ENCODE results near the gene CARM1. TPM values are rescaled to one million over a fixed set of nuclear protein-coding genes. Genes with fewer than 3 reads are reported as not detected.

The CARM1 gene
- total RNA-seq, 6 experiments from 2014 or later, result 13.7 to 20.5 (median 17.5) TPM

DNA sequence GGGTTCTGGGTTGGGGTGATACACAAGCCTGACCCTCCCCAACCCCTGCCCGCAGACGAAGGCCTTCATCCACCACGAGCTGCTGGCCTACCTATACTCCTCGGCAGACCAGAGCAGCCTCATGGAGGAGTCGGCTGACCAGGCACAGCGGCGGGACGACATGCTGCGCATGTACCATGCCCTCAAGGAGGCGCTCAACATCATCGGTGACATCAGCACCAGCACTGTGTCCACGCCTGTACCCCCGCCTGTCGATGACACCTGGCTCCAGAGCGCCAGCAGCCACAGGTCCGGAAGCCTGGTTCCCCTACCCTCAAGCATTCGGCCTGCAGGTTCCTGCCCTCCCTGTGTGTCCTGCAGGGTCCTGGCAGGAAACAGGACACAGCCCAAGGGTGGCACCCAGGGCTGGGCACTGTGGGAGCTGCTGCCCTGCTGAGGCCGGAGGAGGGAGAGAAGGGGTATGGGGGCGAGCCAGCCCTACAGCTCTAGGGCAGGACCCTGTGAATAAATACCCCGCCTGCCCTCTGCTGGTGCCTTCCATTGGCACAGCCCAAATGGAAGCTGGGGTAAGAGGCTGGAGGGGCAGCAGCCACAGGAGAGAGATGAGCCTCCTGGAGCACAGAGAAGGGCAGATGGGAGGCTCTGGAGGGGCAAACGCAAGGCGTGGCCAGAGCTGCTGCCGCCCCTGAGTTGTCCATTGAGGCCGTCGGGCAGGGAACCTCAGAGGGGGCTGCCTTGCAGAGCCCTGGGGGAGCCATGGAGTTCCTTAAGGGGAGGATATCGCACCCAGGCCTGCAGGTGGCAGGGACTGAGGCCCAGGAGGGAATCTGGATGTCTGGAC, 42.2 kb upstream of the CARM1 start:
- Histone ChIP-seq H3K4me1 (no peaks in the 10 kb centered on the region), H3K27me3 (no peaks in the 10 kb centered on the region), H3K9me3 (no peaks in the 10 kb centered on the region), H3K27ac (no peak overlapping the region), H3K4me3 (no peak overlapping the region), H3K36me3 (peaks cover 0 to 72% (median 19%) of the 10 kb centered on the region in 4 donors)
- WGBS (ENCODE audit: insufficient coverage, low coverage, low lambda C conversion rate, missing lambda C conversion rate), result 87% methylated on average over 6 of the region's 26 CpGs
- intact Hi-C loops (cut with DNase I), result no loop called here
- ATAC-seq, result peak; percentile 4 to 33 (median 18)
- no peak for TF ChIP-seq POLR2A (IDR thresholded peaks at IDR 0.05)
- TF ChIP-seq, protein P1, sequence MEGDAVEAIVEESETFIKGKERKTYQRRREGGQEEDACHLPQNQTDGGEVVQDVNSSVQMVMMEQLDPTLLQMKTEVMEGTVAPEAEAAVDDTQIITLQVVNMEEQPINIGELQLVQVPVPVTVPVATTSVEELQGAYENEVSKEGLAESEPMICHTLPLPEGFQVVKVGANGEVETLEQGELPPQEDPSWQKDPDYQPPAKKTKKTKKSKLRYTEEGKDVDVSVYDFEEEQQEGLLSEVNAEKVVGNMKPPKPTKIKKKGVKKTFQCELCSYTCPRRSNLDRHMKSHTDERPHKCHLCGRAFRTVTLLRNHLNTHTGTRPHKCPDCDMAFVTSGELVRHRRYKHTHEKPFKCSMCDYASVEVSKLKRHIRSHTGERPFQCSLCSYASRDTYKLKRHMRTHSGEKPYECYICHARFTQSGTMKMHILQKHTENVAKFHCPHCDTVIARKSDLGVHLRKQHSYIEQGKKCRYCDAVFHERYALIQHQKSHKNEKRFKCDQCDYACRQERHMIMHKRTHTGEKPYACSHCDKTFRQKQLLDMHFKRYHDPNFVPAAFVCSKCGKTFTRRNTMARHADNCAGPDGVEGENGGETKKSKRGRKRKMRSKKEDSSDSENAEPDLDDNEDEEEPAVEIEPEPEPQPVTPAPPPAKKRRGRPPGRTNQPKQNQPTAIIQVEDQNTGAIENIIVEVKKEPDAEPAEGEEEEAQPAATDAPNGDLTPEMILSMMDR (IDR thresholded peaks at IDR 0.05), result peak in 1 of 4 donors; percentile 17
- peak in 1 of 3 donors; percentile 59 for DNase-seq

DNA sequence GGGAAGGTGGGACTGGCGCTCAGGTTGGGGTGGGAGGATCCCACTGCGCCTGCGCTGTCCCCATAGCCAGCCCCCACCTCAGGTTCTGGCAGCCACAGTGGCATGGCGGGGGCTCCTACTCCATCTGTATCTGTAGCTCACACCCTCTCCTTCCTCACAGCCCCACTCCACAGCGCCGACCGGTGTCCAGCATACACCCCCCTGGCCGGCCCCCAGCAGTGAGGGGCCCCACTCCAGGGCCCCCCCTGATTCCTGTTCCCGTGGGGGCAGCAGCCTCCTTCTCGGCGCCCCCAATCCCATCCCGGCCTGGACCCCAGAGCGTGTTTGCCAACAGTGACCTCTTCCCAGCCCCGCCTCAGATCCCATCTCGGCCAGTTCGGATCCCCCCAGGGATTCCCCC, 41.4 kb upstream of the CARM1 start:
- 80% methylated on average over 1 of the region's 16 CpGs for WGBS (ENCODE audit: insufficient coverage, low coverage, low lambda C conversion rate, missing lambda C conversion rate)
- intact Hi-C loops (cut with DNase I), result no loop called here
- ATAC-seq, result peak in 1 of 4 donors; percentile 3
- Histone ChIP-seq H3K36me3 (peaks cover 0 to 64% (median 17%) of the 10 kb centered on the region in 4 donors), H3K9me3 (no peaks in the 10 kb centered on the region), H3K4me3 (no peak overlapping the region), H3K4me1 (no peaks in the 10 kb centered on the region), H3K27ac (no peak overlapping the region), H3K27me3 (no peaks in the 10 kb centered on the region)
- DNase-seq, result peak in 1 of 3 donors; percentile 21
- TF ChIP-seq POLR2A (IDR thresholded peaks at IDR 0.05), result no peak
- TF ChIP-seq, protein P1 (IDR thresholded peaks at IDR 0.05), result no peak

DNA sequence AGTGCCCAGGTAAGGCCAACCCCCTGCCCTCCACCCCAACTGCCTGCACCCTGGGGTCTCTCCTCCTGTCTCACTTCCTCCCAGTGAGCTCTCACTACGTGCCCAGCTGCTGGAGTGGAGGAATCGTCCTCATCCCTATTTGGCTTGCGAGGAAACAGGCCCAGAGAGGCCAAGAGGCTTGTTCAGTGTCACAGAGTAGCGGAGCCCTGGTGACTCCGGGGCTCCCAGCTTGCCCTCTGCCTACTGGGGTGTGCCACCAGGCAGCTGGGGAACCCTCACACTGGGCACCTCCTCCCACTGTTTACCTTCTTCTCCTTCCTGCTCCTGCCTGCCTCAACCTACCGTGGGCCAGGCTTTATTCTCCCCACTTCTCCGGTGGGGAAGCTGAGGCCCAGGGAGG, 41.0 kb upstream of the CARM1 start:
- intact Hi-C loops (cut with DNase I), result no loop called here
- no peaks in the 10 kb centered on the region for H3K4me1 ChIP-seq
- peaks cover 0 to 60% (median 15%) of the 10 kb centered on the region in 4 donors for H3K36me3 ChIP-seq
- ATAC-seq (no peak), DNase-seq (no peak)
- WGBS (ENCODE audit: insufficient coverage, low coverage, low lambda C conversion rate, missing lambda C conversion rate), result 40% methylated on average over 2 of the region's 7 CpGs
- no peaks in the 10 kb centered on the region for H3K27me3 ChIP-seq
- H3K9me3 ChIP-seq, result no peaks in the 10 kb centered on the region
- H3K27ac ChIP-seq, result no peak overlapping the region
- no peak for TF ChIP-seq POLR2A (IDR thresholded peaks at IDR 0.05)
- TF ChIP-seq, protein P1 (IDR thresholded peaks at IDR 0.05), result no peak
- no peak overlapping the region for H3K4me3 ChIP-seq

GRCh38 chr19:10830931-10831779, 40.2 kb upstream of the CARM1 start:
- WGBS (ENCODE audit: insufficient coverage, low coverage, low lambda C conversion rate, missing lambda C conversion rate), result 100% methylated on average over 1 of the region's 33 CpGs
- peak in 1 of 3 donors; percentile 27 for DNase-seq
- Histone ChIP-seq H3K27ac (no peak overlapping the region), H3K9me3 (no peaks in the 10 kb centered on the region), H3K4me3 (no peak overlapping the region), H3K27me3 (no peaks in the 10 kb centered on the region), H3K4me1 (no peaks in the 10 kb centered on the region), H3K36me3 (peaks cover 0 to 52% (median 13%) of the 10 kb centered on the region in 4 donors)
- intact Hi-C loops (cut with DNase I), result no loop called here
- ATAC-seq, result no peak
- no peak for TF ChIP-seq POLR2A (IDR thresholded peaks at IDR 0.05)
- TF ChIP-seq, protein P1 (IDR thresholded peaks at IDR 0.05), result no peak

Data from right lobe of liver (tissue), 6 donors.